Measurements from ENCODE around the gene ANO7.
A peak's percentile ranks its signal among the peaks of the same experiment; 100 is the strongest.

The ANO7 gene

GRCh38 chr2:241258505-241259280, 70.2 kb downstream of the ANO7 start:
- no peak for DNase-seq

DNA sequence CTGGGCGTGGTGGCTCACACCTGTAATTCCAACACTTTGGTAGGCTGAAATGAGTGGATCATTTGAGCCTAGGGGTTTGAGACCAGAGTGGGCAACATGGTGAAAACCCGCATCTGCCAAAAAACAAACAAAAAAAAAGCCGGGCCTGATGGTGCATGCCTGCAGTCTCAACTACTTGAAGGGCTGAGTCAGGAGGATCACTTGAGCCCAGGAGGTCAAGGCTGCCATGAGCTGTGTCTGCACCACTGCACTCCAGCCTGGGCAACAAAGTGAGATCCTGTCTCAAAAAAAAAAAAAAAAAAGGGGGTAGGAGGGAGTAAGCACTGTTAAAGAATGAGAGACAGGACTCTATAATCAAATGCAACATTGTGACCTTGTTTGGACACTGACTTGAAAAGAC, 72.4 kb downstream of the ANO7 start:
- no peak for DNase-seq

- no peak for DNase-seq
Observed at GRCh38 chr2:241261628-241262027, 73.2 kb downstream of the ANO7 start.

GRCh38 chr2:241263061-241263460, 74.6 kb downstream of the ANO7 start:
- DNase-seq: no peak

DNA sequence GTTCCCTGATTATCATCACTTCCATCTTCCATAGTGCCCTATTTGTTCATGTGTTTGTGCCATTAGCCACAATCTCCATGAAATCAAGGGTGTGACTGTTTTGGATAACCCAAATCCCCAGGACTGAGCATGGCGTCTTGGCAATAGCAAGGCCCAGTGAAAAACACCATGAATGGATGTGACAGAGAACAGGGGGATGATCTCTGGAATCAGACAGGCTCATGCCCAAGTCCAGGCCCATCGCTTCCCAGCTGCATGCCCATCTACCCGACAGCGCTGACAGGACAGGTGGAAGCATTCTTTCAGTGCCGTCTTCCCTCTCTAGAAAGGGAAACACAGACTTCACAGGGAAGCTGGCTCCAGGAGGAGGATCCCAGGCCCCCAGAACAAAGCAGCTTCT, 77.0 kb downstream of the ANO7 start:
- no peak for DNase-seq

DNA sequence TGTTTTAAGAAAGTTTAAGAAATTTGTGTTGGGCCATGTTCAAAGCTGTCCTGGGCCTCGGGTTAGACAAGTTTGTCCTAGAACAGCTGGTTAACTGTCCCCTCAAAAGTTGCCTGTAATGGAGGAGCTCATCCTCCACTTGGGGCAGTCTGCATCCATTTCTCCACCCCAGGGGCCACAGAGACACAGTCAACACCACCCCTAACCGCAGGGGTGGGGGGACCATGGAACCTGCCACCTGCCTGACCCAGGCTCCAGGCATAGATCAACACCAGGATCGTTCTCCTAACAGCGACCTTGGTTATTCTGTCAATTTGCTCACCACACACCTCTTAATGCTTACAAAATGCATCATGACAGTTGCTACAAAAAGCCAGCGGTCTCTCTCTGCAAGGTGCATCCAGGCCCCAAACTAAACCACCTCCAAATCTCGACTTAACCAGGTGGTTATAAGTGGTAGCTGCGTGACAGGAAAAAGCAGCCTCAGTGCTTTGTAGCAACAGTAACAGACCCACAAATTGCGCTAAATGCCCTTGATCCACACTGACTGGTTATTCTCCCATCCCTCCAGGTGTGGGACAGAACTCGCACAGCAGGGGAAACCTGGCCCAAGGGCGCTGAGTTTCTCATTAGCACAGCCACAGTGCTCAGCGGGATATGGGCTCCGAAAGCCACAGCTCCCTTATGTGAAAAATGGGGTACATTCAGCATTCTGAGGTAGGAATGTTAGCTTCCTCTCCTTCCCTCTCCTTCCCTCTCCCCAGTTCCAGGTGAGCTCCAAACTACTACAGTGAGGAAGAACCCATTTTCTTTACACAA, 79.0 kb downstream of the ANO7 start:
- peak; percentile 7 for DNase-seq

GRCh38 chr2:241268306-241268705, 79.8 kb downstream of the ANO7 start:
- no peak for DNase-seq

DNA sequence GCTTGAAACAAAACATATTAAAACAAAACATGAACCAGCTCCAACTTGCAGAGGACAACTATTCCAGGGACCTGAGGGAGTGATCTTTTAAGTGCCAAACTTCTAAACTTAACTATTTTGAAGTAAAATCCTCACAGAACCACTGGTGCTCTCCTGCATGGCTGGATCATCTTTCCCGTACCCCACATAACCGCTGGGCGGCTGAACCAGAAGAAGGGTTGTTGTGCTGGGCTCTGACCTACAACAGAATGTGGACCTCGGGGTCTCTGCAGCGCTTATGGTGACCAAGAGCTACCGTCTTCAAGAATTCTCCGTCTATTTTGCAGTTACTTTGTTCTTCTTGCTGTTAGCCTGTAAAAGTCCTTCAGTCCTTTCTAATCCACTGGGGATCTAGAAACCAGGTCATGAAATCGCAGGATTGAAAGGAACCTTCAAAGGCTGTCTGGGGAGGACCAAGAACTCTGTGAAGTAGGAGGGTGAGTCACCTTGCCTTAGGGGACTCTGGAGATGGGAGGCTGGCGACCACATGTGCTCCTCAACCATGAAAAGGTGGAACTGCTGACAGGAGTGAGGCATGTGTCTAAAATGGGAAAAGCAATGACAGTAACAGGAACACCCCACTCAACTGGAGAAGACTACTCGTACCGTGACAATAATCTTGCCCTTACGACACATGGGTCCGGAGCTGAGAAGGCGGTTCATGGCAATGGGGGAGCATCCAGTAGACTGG, 80.4 kb downstream of the ANO7 start:
- DNase-seq: no peak

- no peak for DNase-seq
Observed at GRCh38 chr2:241269707-241270520, 81.4 kb downstream of the ANO7 start.

GRCh38 chr2:241270531-241270930, 82.1 kb downstream of the ANO7 start:
- no peak for DNase-seq

DNA sequence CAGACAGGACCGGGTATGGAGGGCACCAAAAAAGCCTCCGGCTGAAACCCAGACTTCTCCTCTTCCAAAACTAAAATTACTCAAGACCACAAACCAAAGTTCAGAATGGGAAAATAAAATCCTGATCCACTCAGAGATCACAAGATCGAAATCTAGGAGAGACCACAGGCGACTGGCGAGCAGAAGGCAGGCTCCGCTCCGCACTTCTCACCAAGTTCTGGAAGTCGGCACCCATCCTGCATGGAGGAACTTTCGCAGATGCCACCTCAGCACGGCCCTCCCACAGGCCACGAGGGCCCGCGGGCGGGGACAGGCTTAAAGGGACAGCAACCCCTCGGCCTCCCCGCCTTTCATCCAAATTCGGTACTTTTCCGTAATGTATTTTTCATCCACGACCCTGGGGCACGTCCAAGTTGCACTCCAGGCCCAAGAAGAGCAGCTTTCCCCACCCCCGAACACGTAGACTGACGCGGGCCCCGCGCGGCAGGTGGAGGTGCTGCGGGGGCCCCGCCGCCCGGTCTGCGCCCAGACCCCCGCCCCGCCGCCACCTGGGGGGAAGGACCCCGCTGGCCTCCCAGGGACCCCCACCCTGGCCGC, 83.3 kb downstream of the ANO7 start:
- DNase-seq: peak; percentile 54

GRCh38 chr2:241272303-241273209, 84.1 kb downstream of the ANO7 start:
- peak; percentile 65 for DNase-seq

GRCh38 chr2:241273210-241274020, 84.9 kb downstream of the ANO7 start:
- no peak for DNase-seq

- no peak for DNase-seq
Observed at GRCh38 chr2:241274127-241274526, 85.7 kb downstream of the ANO7 start.

Data from CD4-positive, alpha-beta T cell treated with Interleukin-12 subunit alpha and Interleukin-12 subunit beta, for 1 hour (primary cell).